GM18870 (cell line): ENCODE data around the gene FUNDC2.

ENCODE experiments used
- ATAC-seq: cut with Tn5 transposase; IDR thresholded peaks from one replicate; pipeline ENCODE4 v1.9.1; 2021; ENCODE audit warnings: moderate library complexity; ENCODE audit not compliant: unreplicated experiment

The FUNDC2 gene

GRCh38 chrX:155068165-155068564 is 41.5 kb downstream of the FUNDC2 start:
- no peak for ATAC-seq

- ATAC-seq, result no peak
These were observed 42.8 kb downstream of the FUNDC2 start for GRCh38 chrX:155069414-155069813.

- no peak for ATAC-seq
These were observed 43.4 kb downstream of the FUNDC2 start for GRCh38 chrX:155070038-155070437.

DNA sequence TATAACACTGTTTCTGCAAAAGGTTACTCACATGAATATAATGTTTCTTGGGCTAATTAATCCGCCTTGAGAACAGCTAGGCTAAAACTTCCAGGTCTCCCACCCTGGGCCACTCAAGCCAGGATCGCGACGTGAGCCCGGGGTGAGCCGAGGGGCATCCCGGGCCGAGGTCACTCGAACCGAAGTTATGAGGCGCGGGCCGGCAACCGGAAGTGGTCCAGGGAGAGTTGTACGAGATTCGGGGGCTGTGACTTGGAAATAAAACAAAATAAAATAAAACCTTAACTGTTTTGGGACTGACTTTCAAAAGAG is 44.0 kb downstream of the FUNDC2 start:
- peak; percentile 23 for ATAC-seq

GRCh38 chrX:155070975-155071693 is 44.5 kb downstream of the FUNDC2 start, which contains the start of the genes BRCC3, CMC4 and MTCP1:
Gene BRCC3 (plus strand): TSS chrX:155071508. CDS start chrX:155071528, 20 bp downstream.
Gene CMC4 (minus strand): TSS chrX:155071136. CDS start chrX:155064023, 7,113 bp downstream.
Gene MTCP1 (minus strand): TSS chrX:155071136. CDS start chrX:155066010, 5,126 bp downstream.
- ATAC-seq, result peak; percentile 62

- ATAC-seq, result no peak
These were observed 45.1 kb downstream of the FUNDC2 start for GRCh38 chrX:155071694-155072280.

- ATAC-seq, result no peak
These were observed 59.7 kb downstream of the FUNDC2 start for GRCh38 chrX:155086202-155086840.

- no peak for ATAC-seq
These were observed 60.5 kb downstream of the FUNDC2 start for GRCh38 chrX:155086961-155087735.

- peak; percentile 68 for ATAC-seq
These were observed 67.9 kb downstream of the FUNDC2 start for GRCh38 chrX:155094468-155095061.

- ATAC-seq, result no peak
These were observed 79.3 kb downstream of the FUNDC2 start for GRCh38 chrX:155105919-155106318.

- no peak for ATAC-seq
These were observed 81.8 kb downstream of the FUNDC2 start for GRCh38 chrX:155108427-155108826.
